ENCODE data around the gene LPP.

GRCh38 chr3:188207941-188208515 lies 54.1 kb downstream of the LPP start:
- TF ChIP-seq CTCF (IDR thresholded peaks at IDR 0.05): no peak
- no peak for TF ChIP-seq EP300 (IDR thresholded peaks at IDR 0.05)

All from stomach (tissue), 4 donors.